ENCODE measurements around the gene B3GALT4. TPM values are rescaled to one million over a fixed set of nuclear protein-coding genes. Genes with fewer than 3 reads are reported as not detected.

The B3GALT4 gene
- total and polyA plus RNA-seq, 8 donors = 9.8 to 42.9 (median 11.5) TPM; not detected in 1

GRCh38 chr6:33314943-33315792 lies 38.2 kb downstream of the B3GALT4 start:
- 34 to 48% (median 36%) methylated on average over 43 to 47 of the region's 47 CpGs for WGBS, 5 donors
- H3K9me3 ChIP-seq = no peaks in the 10 kb centered on the region
- intact Hi-C loops (cut with DNase I; ENCODE audit: low total_unique reads) = no loop called here
- TF ChIP-seq POLR2AphosphoS5 (IDR thresholded peaks at IDR 0.05) = peak in 1 of 3 donors; percentile 44
- TF ChIP-seq POLR2A (IDR thresholded peaks at IDR 0.05) = no peak
- TF ChIP-seq, protein P1, sequence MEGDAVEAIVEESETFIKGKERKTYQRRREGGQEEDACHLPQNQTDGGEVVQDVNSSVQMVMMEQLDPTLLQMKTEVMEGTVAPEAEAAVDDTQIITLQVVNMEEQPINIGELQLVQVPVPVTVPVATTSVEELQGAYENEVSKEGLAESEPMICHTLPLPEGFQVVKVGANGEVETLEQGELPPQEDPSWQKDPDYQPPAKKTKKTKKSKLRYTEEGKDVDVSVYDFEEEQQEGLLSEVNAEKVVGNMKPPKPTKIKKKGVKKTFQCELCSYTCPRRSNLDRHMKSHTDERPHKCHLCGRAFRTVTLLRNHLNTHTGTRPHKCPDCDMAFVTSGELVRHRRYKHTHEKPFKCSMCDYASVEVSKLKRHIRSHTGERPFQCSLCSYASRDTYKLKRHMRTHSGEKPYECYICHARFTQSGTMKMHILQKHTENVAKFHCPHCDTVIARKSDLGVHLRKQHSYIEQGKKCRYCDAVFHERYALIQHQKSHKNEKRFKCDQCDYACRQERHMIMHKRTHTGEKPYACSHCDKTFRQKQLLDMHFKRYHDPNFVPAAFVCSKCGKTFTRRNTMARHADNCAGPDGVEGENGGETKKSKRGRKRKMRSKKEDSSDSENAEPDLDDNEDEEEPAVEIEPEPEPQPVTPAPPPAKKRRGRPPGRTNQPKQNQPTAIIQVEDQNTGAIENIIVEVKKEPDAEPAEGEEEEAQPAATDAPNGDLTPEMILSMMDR (IDR thresholded peaks at IDR 0.05) = no peak
- TF ChIP-seq EP300 (IDR thresholded peaks at IDR 0.05) = no peak
- H3K36me3 ChIP-seq = peaks cover 25 to 46% (median 41%) of the 10 kb centered on the region in 4 donors
- no peaks in the 10 kb centered on the region for H3K27me3 ChIP-seq
- H3K27ac ChIP-seq = peak overlapping the region; percentile 91 to 97 (median 97)
- peaks cover 37 to 82% (median 76%) of the 10 kb centered on the region in 4 donors for H3K4me1 ChIP-seq
- DNase-seq = peak; percentile 65 to 80
- peak overlapping the region; percentile 64 to 96 (median 76) for H3K4me3 ChIP-seq

- DNase-seq = no peak
- 89 to 92% (median 91%) methylated on average over 15 to 17 of the region's 17 CpGs for WGBS, 5 donors
- intact Hi-C loops (cut with DNase I; ENCODE audit: low total_unique reads) = no loop called here
- H3K27me3 ChIP-seq = no peaks in the 10 kb centered on the region
- H3K4me1 ChIP-seq = peaks cover 46 to 82% (median 80%) of the 10 kb centered on the region in 4 donors
- H3K4me3 ChIP-seq = no peak overlapping the region
- H3K9me3 ChIP-seq = no peaks in the 10 kb centered on the region
- H3K27ac ChIP-seq = peak overlapping the region in 3 of 5 donors; percentile 97
- peaks cover 27 to 46% (median 41%) of the 10 kb centered on the region in 4 donors for H3K36me3 ChIP-seq
- TF ChIP-seq POLR2A (IDR thresholded peaks at IDR 0.05) (no peak), EP300 (IDR thresholded peaks at IDR 0.05) (no peak), POLR2AphosphoS5 (IDR thresholded peaks at IDR 0.05) (no peak)
- TF ChIP-seq, protein P1 (IDR thresholded peaks at IDR 0.05) = no peak
Measured at GRCh38 chr6:33315793-33316602, 39.1 kb downstream of the B3GALT4 start.

DNA sequence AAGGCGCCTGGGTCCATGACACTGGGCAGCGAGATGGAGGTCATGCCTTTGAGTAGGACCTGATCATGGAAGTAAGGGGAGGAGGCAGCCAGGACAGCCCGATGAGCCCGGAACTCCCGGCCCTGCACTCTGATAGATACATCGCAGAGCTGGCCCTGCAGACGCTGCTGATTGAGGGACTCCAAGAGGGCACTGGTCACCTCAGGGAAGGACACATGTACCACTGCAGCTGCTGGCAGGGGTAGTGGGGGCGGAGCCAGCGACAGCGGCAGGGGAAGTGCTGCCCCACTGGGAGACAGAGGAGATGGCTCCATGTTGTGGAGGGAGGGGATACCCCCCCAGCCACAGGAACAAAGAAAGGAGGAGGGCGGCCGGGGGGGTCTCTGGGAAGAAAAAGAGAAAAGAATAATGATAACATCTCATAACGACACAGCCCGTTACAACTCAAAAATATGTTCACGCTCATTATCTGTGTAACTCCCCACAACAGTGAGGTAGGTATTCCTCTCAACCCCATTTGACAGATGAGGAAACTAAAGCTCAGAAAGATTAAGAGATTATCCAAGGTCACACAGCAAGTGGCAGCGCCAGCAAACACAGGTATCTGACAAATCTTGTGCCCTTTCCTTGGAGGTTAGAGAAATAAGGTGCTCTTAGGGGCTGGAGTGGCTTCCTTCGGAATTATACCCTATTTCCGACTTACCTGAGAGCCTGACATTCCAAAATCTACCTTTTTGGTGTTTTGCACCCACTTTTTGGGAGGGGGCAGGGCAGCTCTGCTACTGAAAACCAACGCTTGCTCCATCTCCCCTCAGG lies 39.9 kb downstream of the B3GALT4 start:
- intact Hi-C loops (cut with DNase I; ENCODE audit: low total_unique reads) = no loop called here
- no peak for TF ChIP-seq EP300 (IDR thresholded peaks at IDR 0.05)
- no peak for TF ChIP-seq POLR2A (IDR thresholded peaks at IDR 0.05)
- TF ChIP-seq, protein P1 (IDR thresholded peaks at IDR 0.05) = no peak
- TF ChIP-seq POLR2AphosphoS5 (IDR thresholded peaks at IDR 0.05) = no peak
- Histone ChIP-seq H3K9me3 (no peaks in the 10 kb centered on the region), H3K4me3 (peak overlapping the region; percentile 47 to 58 (median 53)), H3K27me3 (no peaks in the 10 kb centered on the region), H3K27ac (peak overlapping the region; percentile 22 to 97 (median 89)), H3K4me1 (peaks cover 50 to 82% (median 80%) of the 10 kb centered on the region in 4 donors), H3K36me3 (peaks cover 27 to 45% (median 40%) of the 10 kb centered on the region in 4 donors)
- DNase-seq = peak in 1 of 2 donors; percentile 42
- 74 to 79% (median 76%) methylated on average over 19 of the region's 19 CpGs for WGBS, 5 donors

DNA sequence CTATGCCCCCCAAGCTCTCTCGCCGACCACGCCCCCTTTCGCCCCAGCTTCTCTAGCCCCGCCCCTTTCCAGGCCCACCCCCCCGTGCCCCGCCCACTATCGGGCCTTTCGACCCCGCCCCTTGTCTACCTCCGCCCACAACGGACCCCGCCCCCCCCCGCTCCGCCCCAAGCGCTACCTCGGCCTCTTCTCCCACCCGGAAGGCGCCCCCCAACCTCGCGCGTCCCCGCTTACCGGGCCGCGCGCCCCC lies 40.4 kb downstream of the B3GALT4 start:
- DNase-seq = no peak
- Histone ChIP-seq H3K36me3 (peaks cover 27 to 45% (median 40%) of the 10 kb centered on the region in 4 donors), H3K9me3 (no peaks in the 10 kb centered on the region), H3K4me3 (peak overlapping the region; percentile 47 to 58 (median 53)), H3K4me1 (peaks cover 48 to 81% (median 80%) of the 10 kb centered on the region in 4 donors), H3K27me3 (no peaks in the 10 kb centered on the region), H3K27ac (peak overlapping the region; percentile 80 to 97 (median 89))
- no peak for TF ChIP-seq POLR2AphosphoS5 (IDR thresholded peaks at IDR 0.05)
- no peak for TF ChIP-seq POLR2A (IDR thresholded peaks at IDR 0.05)
- TF ChIP-seq, protein P1 (IDR thresholded peaks at IDR 0.05) = no peak
- no peak for TF ChIP-seq EP300 (IDR thresholded peaks at IDR 0.05)
- intact Hi-C loops (cut with DNase I; ENCODE audit: low total_unique reads) = no loop called here
- 1 to 4% (median 1%) methylated on average over 6 to 27 of the region's 27 CpGs for WGBS, 5 donors
